ENCODE results near the gene GABARAP. TPM values are rescaled to one million over a fixed set of nuclear protein-coding genes. Genes with fewer than 3 reads are reported as not detected.
A peak's percentile ranks its signal among the peaks of the same experiment; 100 is the strongest.

Gene GABARAP
- total and polyA plus RNA-seq, 10 of the 15 experiments (the other 5 are each of a cell fraction or from before 2014, with no cell fraction given): 134 to 613 (median 285) TPM

GRCh38 chr17:7234083-7234951, 7.9 kb downstream of the GABARAP start, which contains the start of gene DVL2:
TSS of gene DVL2 (minus strand) at chr17:7234517. CDS start at chr17:7234262, 255 bp downstream.
- POLR2A ChIA-PET: interaction anchor here (0.6 to 5.1 kb wide), 5 partner anchors 8 to 76 kb away, joined by 4 to 60 read pairs (median 7); partner anchors contain the start of genes ACADVL, DLG4 and GABARAP
- BruUV-seq (replicated peaks): no TSS peak
- H3K9ac ChIP-seq (ENCODE audit: control insufficient read depth, insufficient read depth, low read length): peak within 1 kb of the TSS; percentile 95
- TF ChIP-seq ZNF384 (IDR thresholded peaks at IDR 0.05; ENCODE audit: borderline replicate concordance, low read depth, low read length) (no peak), ZNF24 (IDR thresholded peaks at IDR 0.05) (0 out of 2 replicates have a peak, but pooled peaks have one; percentile 17), JUND (IDR thresholded peaks at IDR 0.05; ENCODE audit: low read depth, low read length) (peak; percentile 65; the same call in 1 of the 2 replicates), STAT3 (IDR thresholded peaks at IDR 0.05; ENCODE audit: low read depth, low read length) (no peak), LARP7 (IDR thresholded peaks at IDR 0.05) (peak; percentile 83; the same call in 1 of the 2 replicates), ZBTB4 (CRISPR knock-in tag; IDR thresholded peaks at IDR 0.05) (peak; percentile 99), SUPT20H (IDR thresholded peaks at IDR 0.05; ENCODE audit: borderline replicate concordance, control insufficient read depth, low read depth, low read length) (no peak), ESRRA (IDR thresholded peaks at IDR 0.05; ENCODE audit: low read length) (no peak), CHD2 (IDR thresholded peaks at IDR 0.05; ENCODE audit: borderline replicate concordance, low read depth, low read length) (peak; percentile 83), MLLT1 (IDR thresholded peaks at IDR 0.05) (no peak), CBX5 (IDR thresholded peaks at IDR 0.05; ENCODE audit: low read depth) (no peak), IKZF2 (IDR thresholded peaks at IDR 0.05) (no peak), ZZZ3 (IDR thresholded peaks at IDR 0.05; ENCODE audit: control insufficient read depth, insufficient read length, low read depth) (no peak), WRNIP1 (IDR thresholded peaks at IDR 0.05; ENCODE audit: borderline replicate concordance, low read depth, low read length) (no peak), TCF12 (IDR thresholded peaks at IDR 0.05; ENCODE audit: low read depth, low read length) (peak; percentile 41; the same call in 1 of the 2 replicates), FOS (IDR thresholded peaks at IDR 0.05; ENCODE audit: borderline replicate concordance, extremely low read depth, insufficient read length) (peak; percentile 90), IRF4 (IDR thresholded peaks at IDR 0.05; ENCODE audit: low read depth, low read length) (no peak), PML (IDR thresholded peaks at IDR 0.05; ENCODE audit: low read length) (peak; percentile 86), ETV6 (conservative IDR thresholded peaks at IDR 0.05 in 1 of 2, IDR thresholded peaks at IDR 0.05 in 1 of 2; ENCODE audit: borderline replicate concordance in 1 of 2, low read depth in 1 of 2) (no peak)

More at GRCh38 chr17:7234083-7234951, 7.9 kb downstream of the GABARAP start, which contains the start of gene DVL2:
- H3K9me3 ChIP-seq (replicated peaks; ENCODE audit: control insufficient read depth, insufficient read depth, low read length): no peaks in the 10 kb centered on the region
- H3K36me3 ChIP-seq (ENCODE audit: control insufficient read depth in 2 of 2, insufficient read depth in 2 of 2, low read length in 1 of 2): peaks cover 12 to 21% of the 10 kb centered on the region in 2 experiments
- ChIA-PET CTCF (interaction anchor here (1.6 to 6.6 kb wide), 2 partner anchors 14 to 62 kb away, joined by 4 to 50 read pairs; partner anchors contain the start of genes ACADVL and DLG4), RAD21 (ENCODE audit: unreplicated experiment) (interaction anchor here (1.4 to 2.3 kb wide), 3 partner anchors 13 to 189 kb away, joined by 3 to 10 read pairs (median 4); no protein-coding TSS in a partner anchor), SMC1A (ENCODE audit: uncharacterized antibody, unreplicated experiment) (interaction anchor here (1.0 to 2.1 kb wide), 4 partner anchors 9 to 15 kb away, joined by 3 to 13 read pairs (median 4); partner anchors contain the start of genes ACADVL, DLG4 and GABARAP)
- no peaks in the 10 kb centered on the region for H3K27me3 ChIP-seq (replicated peaks in 1 of 2; ENCODE audit: control insufficient read depth in 2 of 2, insufficient read depth in 2 of 2, low read length in 1 of 2)
- H3K4me2 ChIP-seq (ENCODE audit: control insufficient read depth, insufficient read depth): peak within 1 kb of the TSS; percentile 91
- peaks cover 20% of the 10 kb centered on the region for H3K4me1 ChIP-seq (ENCODE audit: control insufficient read depth, insufficient read depth, low read length)
- H2AFZ ChIP-seq (ENCODE audit: control insufficient read depth, low read depth, low read length): peak within 1 kb of the TSS; percentile 74
- DNase-seq (ENCODE audit: low read depth, low spot score) (peak; percentile 79), ATAC-seq (peak; percentile 63), FAIRE-seq (peak; percentile 98)
- H3K4me3 ChIP-seq: peak within 1 kb of the TSS; percentile 84
- peaks cover 58% of the 10 kb centered on the region for H3K79me2 ChIP-seq (ENCODE audit: control insufficient read depth, insufficient read depth, low read length)
- intact Hi-C loops (cut with micrococcal nuclease; ENCODE audit: unreplicated experiment) (no loop called here), in situ Hi-C loops (cut with MboI) (no loop called here)
- WGBS (ENCODE audit: insufficient coverage, insufficient replicate concordance, low lambda C conversion rate, missing lambda C conversion rate): under 1% methylated on average over 50 of the region's 72 CpGs
- H3K27ac ChIP-seq (ENCODE audit: control insufficient read depth, insufficient read depth): peak within 1 kb of the TSS; percentile 86
- no peaks in the 10 kb centered on the region for H4K20me1 ChIP-seq (ENCODE audit: control insufficient read depth, insufficient read depth)

Measured in GM12878 (cell line).